Activated CD4-positive, alpha-beta memory T cell treated with anti-CD3 and anti-CD28 coated beads, Interleukin-2, amount 10 ng/mL, durations not matched to agents 7 days and 5 days (primary cell): ENCODE results near the gene PDXK. TPM values are rescaled to one million over a fixed set of nuclear protein-coding genes. Genes with fewer than 3 reads are reported as not detected.
"Not testable (repeated sequence)": the region's sequence is repeated elsewhere in the genome, so short reads cannot be mapped to it uniquely, and the experiment has no call there.

Experiments
- CTCF ChIA-PET: fragments of 350-600 bp; sonication (Branson Sonifier 250); formaldehyde crosslinking; loops from one replicate; lab custom pipeline; 2021; ENCODE audit warnings: antibody characterized with exemption, inconsistent platforms; lab: Charles Lee
- POLR2A ChIA-PET: fragments of 350-600 bp; sonication (Branson Sonifier 250); formaldehyde crosslinking; loops from one replicate; lab custom pipeline; 2021; ENCODE audit warnings: antibody characterized with exemption; lab: Charles Lee
- DNase-seq: peaks from one replicate; pipeline ENCODE4 v3.0.0-alpha.2; 2020
- H3K27ac Mint-ChIP-seq: one replicate; pipeline ENCODE4 v1.8.0; 2021; ENCODE audit warnings: mild to moderate bottlenecking, mixed read lengths
- H3K27me3 Mint-ChIP-seq: one replicate; pipeline ENCODE4 v1.8.0; 2021; ENCODE audit warnings: mixed read lengths
- H3K36me3 Mint-ChIP-seq: one replicate; pipeline ENCODE4 v1.8.0; 2021; ENCODE audit warnings: low read depth, mixed read lengths
- H3K4me1 Mint-ChIP-seq: one replicate; pipeline ENCODE4 v1.8.0; 2021; ENCODE audit warnings: mixed read lengths
- H3K4me3 Mint-ChIP-seq: one replicate; pipeline ENCODE4 v1.8.0; 2021; ENCODE audit warnings: mild to moderate bottlenecking, mixed read lengths
- H3K9me3 Mint-ChIP-seq: one replicate; pipeline ENCODE4 v1.8.0; 2021; ENCODE audit warnings: mixed read lengths
- total RNA-seq, 2 experiments: library from RNA; stranded (reverse); gene quantifications; one replicate each; pipeline ENCODE4 v1.2.3, GENCODE V29; 2021

Gene PDXK
- total RNA-seq, 2 experiments from 2014 or later, result 94.1 to 95.0 TPM

- ChIA-PET CTCF (no interaction called here), POLR2A (no interaction called here)
Measured at GRCh38 chr21:43701936-43702784, 16.8 kb upstream of the PDXK start.

DNA sequence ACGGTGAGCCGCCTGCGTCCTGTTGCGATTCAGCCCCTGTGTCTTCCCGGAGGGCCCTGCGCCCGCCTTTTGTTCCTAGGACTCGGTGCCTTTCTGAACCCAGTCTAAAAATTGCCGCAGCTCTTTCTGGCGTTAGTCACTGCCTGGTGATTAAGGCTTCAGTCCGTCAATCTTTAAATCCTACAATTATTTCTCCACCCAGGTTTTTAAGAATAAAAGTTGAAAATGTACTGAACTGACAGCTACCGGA is 16.2 kb upstream of the PDXK start:
- no peak overlapping the region for H3K4me3 Mint-ChIP-seq
- ChIA-PET CTCF (no interaction called here), POLR2A (no interaction called here)
- H3K27ac Mint-ChIP-seq, result no peak overlapping the region
- H3K4me1 Mint-ChIP-seq, result peaks cover 14% of the 10 kb centered on the region
- H3K27me3 Mint-ChIP-seq, result no peaks in the 10 kb centered on the region
- H3K9me3 Mint-ChIP-seq, result no peaks in the 10 kb centered on the region
- no peak for DNase-seq
- H3K36me3 Mint-ChIP-seq, result peaks cover 1% of the 10 kb centered on the region

More at GRCh38 chr21:43701936-43702784, 16.8 kb upstream of the PDXK start:
- no peak for DNase-seq
- peaks cover 14% of the 10 kb centered on the region for H3K4me1 Mint-ChIP-seq
- no peak overlapping the region for H3K4me3 Mint-ChIP-seq
- no peaks in the 10 kb centered on the region for H3K27me3 Mint-ChIP-seq
- H3K9me3 Mint-ChIP-seq, result no peaks in the 10 kb centered on the region
- no peak overlapping the region for H3K27ac Mint-ChIP-seq
- peaks cover 2% of the 10 kb centered on the region for H3K36me3 Mint-ChIP-seq

GRCh38 chr21:43703035-43703880 is 15.7 kb upstream of the PDXK start:
- Mint-ChIP-seq H3K9me3 (no peaks in the 10 kb centered on the region), H3K27me3 (no peaks in the 10 kb centered on the region), H3K4me3 (no peak overlapping the region), H3K36me3 (no peaks in the 10 kb centered on the region), H3K27ac (no peak overlapping the region), H3K4me1 (peaks cover 14% of the 10 kb centered on the region)
- POLR2A ChIA-PET, result no interaction called here
- peak; percentile 33 for DNase-seq
- CTCF ChIA-PET, result no interaction called here

DNA sequence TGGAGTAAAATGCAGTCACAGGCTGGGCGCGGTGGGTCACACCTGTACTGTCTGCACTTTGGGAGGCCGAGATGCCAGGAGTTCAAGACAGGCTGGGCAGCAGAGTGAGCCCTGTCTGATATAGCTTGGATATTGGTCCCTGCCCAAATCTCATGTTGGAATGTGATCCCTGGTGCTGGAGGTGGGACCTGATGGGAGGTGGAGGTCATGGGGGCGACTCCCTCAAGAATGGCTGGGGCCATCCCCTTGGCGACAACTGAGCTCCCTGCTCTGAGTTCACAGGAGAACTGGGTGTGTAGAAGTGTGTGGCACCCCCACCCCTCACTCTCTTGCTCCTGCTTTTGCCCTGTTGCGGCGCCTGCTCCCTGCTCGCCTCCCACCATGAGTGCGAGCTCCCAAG is 11.5 kb upstream of the PDXK start:
- Mint-ChIP-seq H3K36me3 (no peaks in the 10 kb centered on the region), H3K27ac (no peak overlapping the region), H3K9me3 (no peaks in the 10 kb centered on the region), H3K27me3 (peaks cover 16% of the 10 kb centered on the region), H3K4me3 (no peak overlapping the region), H3K4me1 (peaks cover 8% of the 10 kb centered on the region)
- no peak for DNase-seq
- ChIA-PET POLR2A (interaction anchor here (1.0 to 2.0 kb wide), 2 partner anchors 9 to 13 kb away, joined by 3 to 7 read pairs; no protein-coding TSS in a partner anchor), CTCF (no interaction called here)

DNA sequence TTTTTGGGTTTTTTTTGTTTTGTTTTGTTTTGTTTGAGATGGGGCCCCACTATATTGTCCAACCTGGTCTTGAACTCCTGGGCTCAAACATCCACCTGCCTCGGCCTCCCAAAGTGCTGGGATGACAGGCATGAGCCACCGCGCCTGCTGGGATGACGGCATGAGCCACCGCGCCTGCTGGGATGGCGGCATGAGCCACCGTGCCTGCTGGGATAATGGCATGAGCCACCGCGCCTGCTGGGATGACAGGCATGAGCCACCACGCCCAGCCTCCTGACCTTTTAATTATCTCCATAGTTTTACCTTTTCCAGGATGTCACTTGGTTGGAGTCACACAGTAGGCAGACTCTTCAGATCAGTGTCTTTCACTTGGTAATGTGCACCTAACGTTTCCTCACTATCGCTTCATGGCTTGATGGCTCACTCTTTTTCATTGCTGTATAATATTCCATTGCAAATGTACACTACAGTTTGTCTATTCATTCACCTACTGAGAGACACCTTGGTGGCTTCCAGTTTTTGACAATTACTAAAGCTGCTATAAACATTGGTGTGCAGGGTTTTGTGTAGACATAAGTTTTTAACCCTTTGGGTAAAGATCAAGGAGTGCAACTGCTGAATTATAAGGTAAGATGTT is 10.1 kb upstream of the PDXK start:
- Mint-ChIP-seq H3K4me3 (no peak overlapping the region), H3K9me3 (no peaks in the 10 kb centered on the region), H3K4me1 (no peaks in the 10 kb centered on the region), H3K36me3 (no peaks in the 10 kb centered on the region), H3K27me3 (peaks cover 20% of the 10 kb centered on the region), H3K27ac (no peak overlapping the region)
- no peak for DNase-seq
- POLR2A ChIA-PET, result interaction anchor here (2.0 kb wide), 1 partner anchor 11 kb away, joined by 7 read pairs; no protein-coding TSS in a partner anchor
- CTCF ChIA-PET, result no interaction called here

- DNase-seq, result no peak
- no peak overlapping the region for H3K27ac Mint-ChIP-seq
- CTCF ChIA-PET, result interaction anchor here (0.6 kb wide), 1 partner anchor 1215 kb away, joined by 3 read pairs; no protein-coding TSS in a partner anchor
- POLR2A ChIA-PET, result no interaction called here
- no peaks in the 10 kb centered on the region for H3K9me3 Mint-ChIP-seq
- H3K4me3 Mint-ChIP-seq, result no peak overlapping the region
- H3K27me3 Mint-ChIP-seq, result peaks cover 37% of the 10 kb centered on the region
- H3K4me1 Mint-ChIP-seq, result peaks cover 1% of the 10 kb centered on the region
- H3K36me3 Mint-ChIP-seq, result no peaks in the 10 kb centered on the region
Measured at GRCh38 chr21:43712268-43712942, 6.5 kb upstream of the PDXK start.

GRCh38 chr21:43713123-43713522 is 5.8 kb upstream of the PDXK start:
- not testable (repeated sequence) for H3K27ac Mint-ChIP-seq, H3K36me3 Mint-ChIP-seq, DNase-seq, H3K4me3 Mint-ChIP-seq, H3K4me1 Mint-ChIP-seq, H3K9me3 Mint-ChIP-seq
- peaks cover 38% of the 10 kb centered on the region for H3K27me3 Mint-ChIP-seq
- POLR2A ChIA-PET, result interaction anchor here (0.6 kb wide), 1 partner anchor 77 kb away, joined by 3 read pairs; the partner anchor contains the start of gene RRP1
- CTCF ChIA-PET, result interaction anchor here (0.6 kb wide), 1 partner anchor 1216 kb away, joined by 3 read pairs; no protein-coding TSS in a partner anchor

GRCh38 chr21:43716376-43717165 is 2.4 kb upstream of the PDXK start:
- no peak overlapping the region for H3K27ac Mint-ChIP-seq
- H3K4me3 Mint-ChIP-seq, result no peak overlapping the region
- H3K27me3 Mint-ChIP-seq, result peaks cover 29% of the 10 kb centered on the region
- H3K9me3 Mint-ChIP-seq, result no peaks in the 10 kb centered on the region
- POLR2A ChIA-PET, result interaction anchor here (0.9 to 1.4 kb wide), 2 partner anchors 9 to 28 kb away, joined by 3 read pairs; no protein-coding TSS in a partner anchor
- no peak for DNase-seq
- peaks cover 23% of the 10 kb centered on the region for H3K4me1 Mint-ChIP-seq
- CTCF ChIA-PET, result no interaction called here
- peaks cover 6% of the 10 kb centered on the region for H3K36me3 Mint-ChIP-seq

GRCh38 chr21:43717166-43717853 is 1.6 kb upstream of the PDXK start:
- peak overlapping the region; percentile 46 for H3K4me3 Mint-ChIP-seq
- H3K36me3 Mint-ChIP-seq, result peaks cover 6% of the 10 kb centered on the region
- H3K27me3 Mint-ChIP-seq, result peaks cover 24% of the 10 kb centered on the region
- POLR2A ChIA-PET, result interaction anchor here (0.9 to 1.4 kb wide), 5 partner anchors 10 to 57 kb away, joined by 3 to 5 read pairs (median 3); no protein-coding TSS in a partner anchor
- H3K9me3 Mint-ChIP-seq, result no peaks in the 10 kb centered on the region
- CTCF ChIA-PET, result interaction anchor here (1.5 kb wide), 1 partner anchor 17 kb away, joined by 3 read pairs; no protein-coding TSS in a partner anchor
- DNase-seq, result no peak
- no peak overlapping the region for H3K27ac Mint-ChIP-seq
- peaks cover 27% of the 10 kb centered on the region for H3K4me1 Mint-ChIP-seq

- Mint-ChIP-seq H3K27me3 (peaks cover 19% of the 10 kb centered on the region), H3K4me1 (peaks cover 29% of the 10 kb centered on the region), H3K4me3 (peak overlapping the region; percentile 81), H3K36me3 (peaks cover 9% of the 10 kb centered on the region), H3K27ac (peak overlapping the region; percentile 52), H3K9me3 (no peaks in the 10 kb centered on the region)
- POLR2A ChIA-PET, result interaction anchor here (1.0 to 1.4 kb wide), 4 partner anchors 10 to 58 kb away, joined by 3 to 5 read pairs (median 3); no protein-coding TSS in a partner anchor
- no peak for DNase-seq
- CTCF ChIA-PET, result interaction anchor here (1.5 kb wide), 1 partner anchor 18 kb away, joined by 3 read pairs; no protein-coding TSS in a partner anchor
Measured at GRCh38 chr21:43717967-43718871, 710 bp upstream of the PDXK start.
